GM12873 (cell line): ENCODE data around the gene NCL.
A peak's percentile ranks its signal among the peaks of the same experiment; 100 is the strongest.

ENCODE experiments used
- TF ChIP-seq, protein P1 (sequence below): IDR thresholded peaks from 2 replicates; pipeline ENCODE4 v1.5.1; 2012; ENCODE audit warnings: low read depth, mild to moderate bottlenecking, moderate library complexity, low read length, control low read depth; ENCODE audit not compliant: insufficient read depth; ENCODE audit errors: missing control alignments

The NCL gene

GRCh38 chr2:231415029-231415428, 49.3 kb downstream of the NCL start:
- TF ChIP-seq, protein P1, sequence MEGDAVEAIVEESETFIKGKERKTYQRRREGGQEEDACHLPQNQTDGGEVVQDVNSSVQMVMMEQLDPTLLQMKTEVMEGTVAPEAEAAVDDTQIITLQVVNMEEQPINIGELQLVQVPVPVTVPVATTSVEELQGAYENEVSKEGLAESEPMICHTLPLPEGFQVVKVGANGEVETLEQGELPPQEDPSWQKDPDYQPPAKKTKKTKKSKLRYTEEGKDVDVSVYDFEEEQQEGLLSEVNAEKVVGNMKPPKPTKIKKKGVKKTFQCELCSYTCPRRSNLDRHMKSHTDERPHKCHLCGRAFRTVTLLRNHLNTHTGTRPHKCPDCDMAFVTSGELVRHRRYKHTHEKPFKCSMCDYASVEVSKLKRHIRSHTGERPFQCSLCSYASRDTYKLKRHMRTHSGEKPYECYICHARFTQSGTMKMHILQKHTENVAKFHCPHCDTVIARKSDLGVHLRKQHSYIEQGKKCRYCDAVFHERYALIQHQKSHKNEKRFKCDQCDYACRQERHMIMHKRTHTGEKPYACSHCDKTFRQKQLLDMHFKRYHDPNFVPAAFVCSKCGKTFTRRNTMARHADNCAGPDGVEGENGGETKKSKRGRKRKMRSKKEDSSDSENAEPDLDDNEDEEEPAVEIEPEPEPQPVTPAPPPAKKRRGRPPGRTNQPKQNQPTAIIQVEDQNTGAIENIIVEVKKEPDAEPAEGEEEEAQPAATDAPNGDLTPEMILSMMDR, result no peak

GRCh38 chr2:231413921-231414476, 50.3 kb downstream of the NCL start:
- TF ChIP-seq, protein P1, result no peak

GRCh38 chr2:231413456-231413855, 50.8 kb downstream of the NCL start:
- TF ChIP-seq, protein P1, result no peak

DNA sequence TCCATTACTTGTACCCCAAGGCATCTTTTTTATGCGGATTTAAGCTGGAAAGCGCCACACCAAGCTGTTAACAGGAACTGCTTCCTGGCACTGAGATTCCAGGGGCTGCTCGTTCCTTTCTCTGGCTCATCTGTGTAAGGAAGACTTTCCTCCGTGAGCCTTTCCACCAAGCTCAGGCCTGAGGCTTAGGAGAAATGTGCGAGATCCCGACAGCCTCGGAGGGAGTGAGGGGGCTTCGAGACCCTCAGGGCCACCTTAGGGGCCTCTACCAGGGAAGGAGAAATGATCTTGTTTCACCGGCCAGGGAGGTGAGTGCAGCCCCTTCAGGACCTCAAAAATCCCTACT, 51.7 kb downstream of the NCL start:
- TF ChIP-seq, protein P1, result no peak

- TF ChIP-seq, protein P1, result peak; percentile 96
Observed at GRCh38 chr2:231411831-231412617, 52.3 kb downstream of the NCL start.

- TF ChIP-seq, protein P1, result no peak
Observed at GRCh38 chr2:231411237-231411636, 53.0 kb downstream of the NCL start.

- TF ChIP-seq, protein P1, result peak; percentile 62
Observed at GRCh38 chr2:231410293-231411004, 53.8 kb downstream of the NCL start.
